ENCODE data around the gene SPTB. TPM values are rescaled to one million over a fixed set of nuclear protein-coding genes. Genes with fewer than 3 reads are reported as not detected.

Gene SPTB
- total RNA-seq, 1 experiment from 2014 or later: 0.43 TPM

DNA sequence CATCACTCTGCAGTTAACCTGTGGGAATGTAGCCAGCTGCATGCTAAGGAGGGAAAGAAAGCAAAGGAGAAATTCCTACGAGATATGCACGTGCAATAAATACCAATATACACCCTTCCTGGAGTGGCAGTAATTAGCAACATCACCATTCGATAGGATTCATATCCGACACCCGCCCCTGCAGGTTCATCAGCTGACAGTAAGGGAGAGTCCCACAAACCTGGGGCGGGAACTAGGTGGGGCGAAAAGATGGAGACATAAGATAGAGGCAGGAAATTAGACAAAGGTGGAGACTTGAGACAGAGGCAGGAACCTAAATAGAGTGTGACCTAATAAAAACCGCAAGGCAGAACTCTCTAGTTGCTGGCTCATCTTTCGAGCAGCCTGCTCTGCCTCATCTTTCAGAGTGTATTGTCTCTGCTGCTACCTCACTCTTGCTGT is 123.9 kb downstream of the SPTB start:
- no TSS peak for BruUV-seq (replicated peaks)
- POLR2A ChIA-PET (ENCODE audit: low non-redundant PET): no interaction called here

GRCh38 chr14:64754685-64755084 is 125.0 kb downstream of the SPTB start:
- Histone ChIP-seq H3K4me3 (ENCODE audit: low read depth, low read length, poor library complexity, severe bottlenecking) (no peak overlapping the region), H3K36me3 (ENCODE audit: insufficient read depth, low read length, poor library complexity, severe bottlenecking) (no peaks in the 10 kb centered on the region), H3K9me3 (ENCODE audit: low read depth, low read length, poor library complexity, severe bottlenecking) (no peaks in the 10 kb centered on the region), H3K27ac (ENCODE audit: low read depth, low read length, poor library complexity, severe bottlenecking) (no peak overlapping the region), H3K4me1 (ENCODE audit: insufficient read depth, low read length, poor library complexity, severe bottlenecking) (no peaks in the 10 kb centered on the region), H3K27me3 (replicated peaks; ENCODE audit: insufficient read depth, low read depth, low read length, poor library complexity) (no peaks in the 10 kb centered on the region)
- no peak for DNase-seq (ENCODE audit: low spot score)
- TF ChIP-seq, protein P1, sequence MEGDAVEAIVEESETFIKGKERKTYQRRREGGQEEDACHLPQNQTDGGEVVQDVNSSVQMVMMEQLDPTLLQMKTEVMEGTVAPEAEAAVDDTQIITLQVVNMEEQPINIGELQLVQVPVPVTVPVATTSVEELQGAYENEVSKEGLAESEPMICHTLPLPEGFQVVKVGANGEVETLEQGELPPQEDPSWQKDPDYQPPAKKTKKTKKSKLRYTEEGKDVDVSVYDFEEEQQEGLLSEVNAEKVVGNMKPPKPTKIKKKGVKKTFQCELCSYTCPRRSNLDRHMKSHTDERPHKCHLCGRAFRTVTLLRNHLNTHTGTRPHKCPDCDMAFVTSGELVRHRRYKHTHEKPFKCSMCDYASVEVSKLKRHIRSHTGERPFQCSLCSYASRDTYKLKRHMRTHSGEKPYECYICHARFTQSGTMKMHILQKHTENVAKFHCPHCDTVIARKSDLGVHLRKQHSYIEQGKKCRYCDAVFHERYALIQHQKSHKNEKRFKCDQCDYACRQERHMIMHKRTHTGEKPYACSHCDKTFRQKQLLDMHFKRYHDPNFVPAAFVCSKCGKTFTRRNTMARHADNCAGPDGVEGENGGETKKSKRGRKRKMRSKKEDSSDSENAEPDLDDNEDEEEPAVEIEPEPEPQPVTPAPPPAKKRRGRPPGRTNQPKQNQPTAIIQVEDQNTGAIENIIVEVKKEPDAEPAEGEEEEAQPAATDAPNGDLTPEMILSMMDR (conservative IDR thresholded peaks at IDR 0.05; ENCODE audit: low read depth, low read length): no peak
- TF ChIP-seq EZH2 (IDR thresholded peaks at IDR 0.05; ENCODE audit: borderline replicate concordance, low read depth, low read length, poor library complexity, severe bottlenecking): no peak
- CTCF ChIA-PET: no interaction called here
- BruUV-seq (replicated peaks): no TSS peak
- intact Hi-C loops (cut with micrococcal nuclease; ENCODE audit: unreplicated experiment): no loop called here
- POLR2A ChIA-PET (ENCODE audit: low non-redundant PET): no interaction called here

More for the DNA sequence above, 123.9 kb downstream of the SPTB start:
- Histone ChIP-seq H3K4me3 (ENCODE audit: low read depth, low read length, poor library complexity, severe bottlenecking) (no peak overlapping the region), H3K36me3 (ENCODE audit: insufficient read depth, low read length, poor library complexity, severe bottlenecking) (no peaks in the 10 kb centered on the region), H3K27me3 (replicated peaks; ENCODE audit: insufficient read depth, low read depth, low read length, poor library complexity) (no peaks in the 10 kb centered on the region), H3K9me3 (ENCODE audit: low read depth, low read length, poor library complexity, severe bottlenecking) (no peaks in the 10 kb centered on the region), H3K27ac (ENCODE audit: low read depth, low read length, poor library complexity, severe bottlenecking) (no peak overlapping the region), H3K4me1 (ENCODE audit: insufficient read depth, low read length, poor library complexity, severe bottlenecking) (peaks cover 3% of the 10 kb centered on the region)
- DNase-seq (ENCODE audit: low spot score): no peak
- intact Hi-C loops (cut with micrococcal nuclease; ENCODE audit: unreplicated experiment): no loop called here
- no peak for TF ChIP-seq EZH2 (IDR thresholded peaks at IDR 0.05; ENCODE audit: borderline replicate concordance, low read depth, low read length, poor library complexity, severe bottlenecking)
- TF ChIP-seq, protein P1 (conservative IDR thresholded peaks at IDR 0.05; ENCODE audit: low read depth, low read length): no peak
- CTCF ChIA-PET: no interaction called here

DNA sequence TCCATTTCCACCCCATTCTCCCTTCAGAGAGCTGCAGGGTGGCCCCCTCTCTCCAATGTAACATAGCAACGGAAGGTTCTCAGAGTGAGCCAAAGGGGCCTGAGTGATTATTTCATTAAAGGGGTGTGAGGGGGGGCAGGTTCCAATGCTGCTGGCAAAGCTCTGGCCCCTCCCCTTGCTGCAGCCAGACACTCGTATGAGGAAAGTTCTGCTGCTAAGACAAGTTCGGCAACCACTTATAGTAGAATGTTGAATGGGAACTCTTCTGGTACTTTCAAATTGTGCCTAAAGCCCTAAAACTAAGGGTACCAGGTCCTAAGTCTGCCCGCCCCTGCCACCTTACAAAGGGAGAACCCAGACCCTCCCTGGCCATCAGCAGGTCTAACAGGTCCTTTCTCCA is 125.7 kb downstream of the SPTB start:
- TF ChIP-seq, protein P1 (conservative IDR thresholded peaks at IDR 0.05; ENCODE audit: low read depth, low read length): no peak
- no peak for TF ChIP-seq EZH2 (IDR thresholded peaks at IDR 0.05; ENCODE audit: borderline replicate concordance, low read depth, low read length, poor library complexity, severe bottlenecking)
- POLR2A ChIA-PET (ENCODE audit: low non-redundant PET): no interaction called here

More for the DNA sequence above, 125.7 kb downstream of the SPTB start:
- Histone ChIP-seq H3K27ac (ENCODE audit: low read depth, low read length, poor library complexity, severe bottlenecking) (no peak overlapping the region), H3K27me3 (replicated peaks; ENCODE audit: insufficient read depth, low read depth, low read length, poor library complexity) (no peaks in the 10 kb centered on the region), H3K9me3 (ENCODE audit: low read depth, low read length, poor library complexity, severe bottlenecking) (no peaks in the 10 kb centered on the region), H3K4me1 (ENCODE audit: insufficient read depth, low read length, poor library complexity, severe bottlenecking) (no peaks in the 10 kb centered on the region), H3K36me3 (ENCODE audit: insufficient read depth, low read length, poor library complexity, severe bottlenecking) (no peaks in the 10 kb centered on the region), H3K4me3 (ENCODE audit: low read depth, low read length, poor library complexity, severe bottlenecking) (no peak overlapping the region)
- CTCF ChIA-PET: interaction anchor here (0.9 kb wide), 1 partner anchor 11 kb away, joined by 3 read pairs; no protein-coding TSS in a partner anchor
- intact Hi-C loops (cut with micrococcal nuclease; ENCODE audit: unreplicated experiment): no loop called here
- no TSS peak for BruUV-seq (replicated peaks)
- DNase-seq (ENCODE audit: low spot score): no peak
